ENCODE results near the gene SPAG16.
"Not testable (repeated sequence)": the region's sequence is repeated elsewhere in the genome, so short reads cannot be mapped to it uniquely, and the experiment has no call there.

SPAG16 gene

GRCh38 chr2:213834331-213834730 is 550.1 kb downstream of the SPAG16 start:
- DNase-seq (ENCODE audit: low spot score) = peak; percentile 22

- DNase-seq (ENCODE audit: low spot score) = no peak
Measured at GRCh38 chr2:213834746-213835145, 550.5 kb downstream of the SPAG16 start.

GRCh38 chr2:213846856-213847255 is 562.6 kb downstream of the SPAG16 start:
- DNase-seq (ENCODE audit: low spot score) = no peak

- DNase-seq (ENCODE audit: low spot score) = no peak
Measured at GRCh38 chr2:213847316-213847715, 563.1 kb downstream of the SPAG16 start.

- DNase-seq (ENCODE audit: low spot score) = no peak
Measured at GRCh38 chr2:213848631-213849030, 564.4 kb downstream of the SPAG16 start.

- no peak for DNase-seq (ENCODE audit: low spot score)
Measured at GRCh38 chr2:213861638-213862037, 577.4 kb downstream of the SPAG16 start.

- DNase-seq (ENCODE audit: low spot score) = no peak
Measured at GRCh38 chr2:213862407-213863076, 578.3 kb downstream of the SPAG16 start.

- DNase-seq (ENCODE audit: low spot score) = no peak
Measured at GRCh38 chr2:213863541-213863940, 579.3 kb downstream of the SPAG16 start.

GRCh38 chr2:213868526-213868925 is 584.3 kb downstream of the SPAG16 start:
- DNase-seq (ENCODE audit: low spot score) = no peak

GRCh38 chr2:213885485-213885884 is 601.2 kb downstream of the SPAG16 start:
- DNase-seq (ENCODE audit: low spot score) = no peak

GRCh38 chr2:213914510-213914909 is 630.2 kb downstream of the SPAG16 start:
- no peak for DNase-seq (ENCODE audit: low spot score)

- no peak for DNase-seq (ENCODE audit: low spot score)
Measured at GRCh38 chr2:213920014-213920413, 635.8 kb downstream of the SPAG16 start.

GRCh38 chr2:213923543-213923942 is 639.3 kb downstream of the SPAG16 start:
- DNase-seq (ENCODE audit: low spot score) = no peak

GRCh38 chr2:213934560-213934959 is 650.3 kb downstream of the SPAG16 start:
- DNase-seq (ENCODE audit: low spot score) = peak; percentile 15

GRCh38 chr2:213958086-213958485 is 673.8 kb downstream of the SPAG16 start:
- no peak for DNase-seq (ENCODE audit: low spot score)

GRCh38 chr2:213959589-213959988 is 675.3 kb downstream of the SPAG16 start:
- DNase-seq (ENCODE audit: low spot score) = no peak

GRCh38 chr2:213971536-213971935 is 687.3 kb downstream of the SPAG16 start:
- DNase-seq (ENCODE audit: low spot score) = no peak

GRCh38 chr2:213980883-213981282 is 696.6 kb downstream of the SPAG16 start:
- DNase-seq (ENCODE audit: low spot score) = no peak

GRCh38 chr2:213989207-213989606 is 704.9 kb downstream of the SPAG16 start:
- no peak for DNase-seq (ENCODE audit: low spot score)

GRCh38 chr2:213991453-213992108 is 707.3 kb downstream of the SPAG16 start:
- DNase-seq (ENCODE audit: low spot score) = no peak

- DNase-seq (ENCODE audit: low spot score) = peak; percentile 91
Measured at GRCh38 chr2:213995400-213996105, 711.3 kb downstream of the SPAG16 start.

- not testable (repeated sequence) for DNase-seq (ENCODE audit: low spot score)
Measured at GRCh38 chr2:213998976-213999375, 714.7 kb downstream of the SPAG16 start.

- no peak for DNase-seq (ENCODE audit: low spot score)
Measured at GRCh38 chr2:214004463-214004862, 720.2 kb downstream of the SPAG16 start.

Data from RKO (cell line).